ENCODE data around the gene PRKCQ.
A peak's percentile ranks its signal among the peaks of the same experiment; 100 is the strongest.
"Not testable (repeated sequence)": the region's sequence is repeated elsewhere in the genome, so short reads cannot be mapped to it uniquely, and the experiment has no call there.

PRKCQ gene

DNA sequence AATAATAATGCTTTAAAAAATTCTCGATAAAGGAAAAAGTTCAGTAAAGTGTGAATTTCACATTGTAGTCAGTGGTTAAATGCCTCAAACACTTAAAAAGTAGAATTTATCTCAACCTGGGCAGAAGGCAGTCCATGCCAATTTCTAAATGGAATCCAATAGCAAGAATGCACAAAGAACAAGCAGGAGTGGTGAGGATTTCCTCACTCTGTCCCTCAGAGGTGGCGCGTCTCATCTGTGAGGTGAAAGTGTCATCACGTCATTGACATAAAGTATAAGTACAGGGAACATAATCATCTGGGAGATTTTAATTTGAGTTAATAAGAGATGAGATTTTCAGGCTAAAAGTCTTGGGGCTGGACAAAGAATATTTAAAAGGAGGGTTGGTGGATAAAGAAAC is 10.0 kb upstream of the PRKCQ start:
- Mint-ChIP-seq H3K36me3 (ENCODE audit: insufficient read depth) (peaks cover 16% of the 10 kb centered on the region), H3K4me1 (peaks cover 68% of the 10 kb centered on the region), H3K27ac (ENCODE audit: low read depth) (peak overlapping the region; percentile 71), H3K9me3 (no peaks in the 10 kb centered on the region), H3K27me3 (no peaks in the 10 kb centered on the region), H3K4me3 (no peak overlapping the region)
- DNase-seq (ENCODE audit: low spot score in 2 of 2) (no peak), ATAC-seq (replicated peaks; ENCODE audit: extremely low read depth, poor library complexity, severe bottlenecking) (no peak)

DNA sequence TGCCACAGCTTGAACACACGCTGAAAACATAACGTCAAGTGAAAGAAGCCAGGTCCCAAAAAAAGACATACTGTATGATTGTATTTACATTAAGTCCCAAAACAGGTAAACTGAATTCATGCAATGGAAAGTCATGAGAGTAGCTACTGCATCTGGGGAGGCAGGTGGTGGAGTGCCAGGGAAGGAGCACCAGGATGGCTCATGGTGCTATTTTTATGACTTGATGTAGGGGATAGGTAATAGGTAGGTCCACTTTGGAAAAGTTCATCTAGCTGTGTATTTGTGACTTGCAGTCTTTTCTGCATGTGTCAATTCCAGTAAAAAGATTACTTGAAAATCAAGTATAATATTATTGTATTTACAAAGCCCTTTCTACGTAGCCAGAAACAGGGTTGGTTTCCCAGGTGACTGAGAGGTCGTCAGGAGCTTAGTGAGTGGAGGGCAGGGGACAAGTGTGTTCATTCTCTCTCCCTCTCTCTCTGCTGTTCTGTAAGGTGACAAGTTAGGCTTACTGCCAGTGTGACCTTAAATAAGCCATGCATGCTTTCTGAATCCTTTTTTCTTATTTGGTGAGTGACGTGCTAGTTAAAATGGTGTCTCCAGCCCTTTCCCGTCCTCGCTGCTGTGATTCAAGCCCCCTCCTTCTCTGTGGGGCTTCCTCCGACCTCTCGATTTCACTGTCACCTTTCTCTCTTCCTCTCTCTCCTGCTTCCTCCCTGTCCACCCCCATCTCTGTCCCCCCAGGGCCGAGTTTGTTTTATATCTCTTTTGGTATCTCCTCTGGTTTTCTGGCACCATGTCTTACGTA is 9.4 kb upstream of the PRKCQ start:
- Mint-ChIP-seq H3K4me1 (peaks cover 72% of the 10 kb centered on the region), H3K27ac (ENCODE audit: low read depth) (peak overlapping the region; percentile 71), H3K27me3 (no peaks in the 10 kb centered on the region), H3K4me3 (no peak overlapping the region), H3K36me3 (ENCODE audit: insufficient read depth) (peaks cover 22% of the 10 kb centered on the region), H3K9me3 (no peaks in the 10 kb centered on the region)
- DNase-seq (ENCODE audit: low spot score in 2 of 2) = no peak
- no peak for ATAC-seq (replicated peaks; ENCODE audit: extremely low read depth, poor library complexity, severe bottlenecking)

DNA sequence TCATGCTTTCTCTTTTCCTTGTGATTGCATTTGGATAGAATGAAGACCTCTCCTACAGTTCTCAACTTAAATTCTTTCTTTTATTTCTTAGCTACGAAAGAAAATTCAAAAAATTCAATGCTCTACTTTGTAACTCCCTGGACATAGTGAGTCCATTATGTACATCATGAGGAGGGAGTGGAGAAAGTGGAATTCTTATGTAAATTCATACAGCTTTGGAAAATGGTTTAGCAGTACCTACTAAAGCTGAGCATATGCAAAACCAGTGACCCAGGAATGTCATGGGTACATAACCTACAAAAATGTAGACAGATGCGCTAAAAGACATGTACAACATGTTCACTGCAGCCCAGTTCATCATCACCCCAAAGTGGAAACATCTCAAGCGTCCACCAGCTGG is 8.8 kb upstream of the PRKCQ start:
- no peaks in the 10 kb centered on the region for H3K9me3 Mint-ChIP-seq
- no peak for DNase-seq (ENCODE audit: low spot score in 2 of 2)
- peak overlapping the region; percentile 71 for H3K27ac Mint-ChIP-seq (ENCODE audit: low read depth)
- H3K27me3 Mint-ChIP-seq = no peaks in the 10 kb centered on the region
- H3K36me3 Mint-ChIP-seq (ENCODE audit: insufficient read depth) = peaks cover 25% of the 10 kb centered on the region
- peaks cover 75% of the 10 kb centered on the region for H3K4me1 Mint-ChIP-seq
- ATAC-seq (replicated peaks; ENCODE audit: extremely low read depth, poor library complexity, severe bottlenecking) = no peak
- H3K4me3 Mint-ChIP-seq = no peak overlapping the region

DNA sequence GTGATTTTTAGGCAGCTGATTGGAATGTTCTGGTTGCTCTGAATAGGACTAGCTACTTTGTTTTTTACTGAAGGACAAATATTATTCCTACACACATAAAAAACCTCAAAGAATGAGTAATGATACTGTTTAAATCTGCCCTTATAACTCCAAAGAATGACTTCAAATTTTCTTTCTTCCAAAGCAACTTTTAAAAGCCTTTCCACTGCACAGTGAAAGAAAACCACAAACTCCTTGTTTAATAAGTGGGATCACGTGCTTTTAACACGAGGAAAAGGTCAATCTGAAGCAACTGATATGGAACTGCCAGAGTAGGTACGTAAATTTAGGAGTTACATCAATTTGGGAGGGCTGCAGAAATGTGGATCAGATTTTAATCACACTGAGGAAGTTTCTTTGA is 8.0 kb upstream of the PRKCQ start:
- Mint-ChIP-seq H3K9me3 (no peaks in the 10 kb centered on the region), H3K27me3 (no peaks in the 10 kb centered on the region), H3K36me3 (ENCODE audit: insufficient read depth) (peaks cover 30% of the 10 kb centered on the region), H3K27ac (ENCODE audit: low read depth) (no peak overlapping the region), H3K4me3 (no peak overlapping the region), H3K4me1 (peaks cover 75% of the 10 kb centered on the region)
- DNase-seq (ENCODE audit: low spot score in 2 of 2) = no peak
- ATAC-seq (replicated peaks; ENCODE audit: extremely low read depth, poor library complexity, severe bottlenecking) = no peak

DNA sequence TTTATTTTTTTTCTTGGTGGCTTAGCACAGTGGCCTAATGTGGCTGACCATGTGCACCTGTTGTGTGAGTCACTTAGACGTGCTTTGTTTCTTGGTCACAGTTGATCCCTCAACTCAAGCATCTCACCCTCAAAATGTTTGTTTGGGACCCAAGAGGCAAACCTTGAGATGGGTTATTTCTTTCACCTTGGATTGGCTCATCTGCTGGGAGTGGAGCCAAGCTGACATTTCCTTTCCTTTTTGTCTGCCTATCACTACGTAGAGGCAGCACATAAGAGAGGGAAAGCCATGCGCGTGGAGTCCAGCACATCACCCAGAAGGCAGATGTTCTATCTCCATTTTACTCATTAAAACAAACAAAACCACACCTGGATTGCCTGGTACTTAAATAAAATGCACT is 6.4 kb upstream of the PRKCQ start:
- Mint-ChIP-seq H3K4me1 (peaks cover 75% of the 10 kb centered on the region), H3K27me3 (no peaks in the 10 kb centered on the region), H3K4me3 (peak overlapping the region; percentile 37), H3K9me3 (no peaks in the 10 kb centered on the region), H3K36me3 (ENCODE audit: insufficient read depth) (peaks cover 38% of the 10 kb centered on the region), H3K27ac (ENCODE audit: low read depth) (peak overlapping the region; percentile 97)
- DNase-seq (ENCODE audit: low spot score in 2 of 2) (no peak), ATAC-seq (replicated peaks; ENCODE audit: extremely low read depth, poor library complexity, severe bottlenecking) (no peak)

DNA sequence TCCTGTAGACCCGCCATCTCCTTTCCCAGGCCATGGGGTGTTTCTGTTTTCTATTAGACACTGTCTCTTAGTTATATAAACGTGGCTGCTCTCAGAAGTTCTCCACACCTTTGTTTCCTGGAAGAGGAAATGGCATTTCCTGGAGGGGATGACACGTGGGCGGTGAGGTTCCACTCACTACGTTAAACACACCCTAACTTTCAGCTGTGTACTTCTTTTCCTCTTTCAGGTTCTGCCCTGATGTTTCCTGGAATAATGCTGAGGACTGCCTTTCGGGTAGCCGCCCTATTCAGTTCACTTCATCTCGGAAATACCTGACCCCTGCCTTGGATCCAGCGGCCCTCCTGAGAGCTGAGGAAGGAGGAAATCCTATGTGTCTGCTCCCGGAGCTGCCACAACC is 3.4 kb upstream of the PRKCQ start:
- Mint-ChIP-seq H3K27me3 (no peaks in the 10 kb centered on the region), H3K27ac (ENCODE audit: low read depth) (peak overlapping the region; percentile 97), H3K4me1 (peaks cover 67% of the 10 kb centered on the region), H3K36me3 (ENCODE audit: insufficient read depth) (peaks cover 49% of the 10 kb centered on the region), H3K9me3 (no peaks in the 10 kb centered on the region), H3K4me3 (peak overlapping the region; percentile 91)
- DNase-seq (ENCODE audit: low spot score in 2 of 2) (peak in 1 of 2 donors; percentile 22), ATAC-seq (replicated peaks; ENCODE audit: extremely low read depth, poor library complexity, severe bottlenecking) (peak; percentile 40)

DNA sequence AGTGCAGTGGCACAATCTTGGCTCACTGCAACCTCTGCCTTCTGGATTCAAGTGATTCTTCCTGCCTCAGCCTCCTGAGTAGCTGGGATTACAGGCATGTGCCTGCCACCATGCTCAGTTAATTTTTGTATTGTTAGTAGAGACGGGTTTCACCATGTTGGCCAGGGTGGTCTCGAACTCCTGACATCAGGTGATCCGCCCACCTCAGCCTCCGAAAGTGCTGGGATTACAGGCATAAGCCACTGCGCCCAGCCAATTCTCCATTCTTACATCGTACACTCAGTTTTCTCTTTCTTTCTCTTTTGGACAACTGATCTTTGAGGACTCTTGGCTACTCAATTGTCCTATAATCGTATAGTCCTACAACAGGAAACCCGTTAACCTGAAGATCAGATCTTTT is 2.8 kb upstream of the PRKCQ start:
- Mint-ChIP-seq H3K36me3 (ENCODE audit: insufficient read depth) (peaks cover 49% of the 10 kb centered on the region), H3K27ac (ENCODE audit: low read depth) (peak overlapping the region; percentile 97), H3K4me3 (peak overlapping the region; percentile 91), H3K4me1 (peaks cover 72% of the 10 kb centered on the region)
- H3K9me3 Mint-ChIP-seq; H3K27me3 Mint-ChIP-seq; DNase-seq (ENCODE audit: low spot score in 2 of 2); ATAC-seq (replicated peaks; ENCODE audit: extremely low read depth, poor library complexity, severe bottlenecking): not testable (repeated sequence)

DNA sequence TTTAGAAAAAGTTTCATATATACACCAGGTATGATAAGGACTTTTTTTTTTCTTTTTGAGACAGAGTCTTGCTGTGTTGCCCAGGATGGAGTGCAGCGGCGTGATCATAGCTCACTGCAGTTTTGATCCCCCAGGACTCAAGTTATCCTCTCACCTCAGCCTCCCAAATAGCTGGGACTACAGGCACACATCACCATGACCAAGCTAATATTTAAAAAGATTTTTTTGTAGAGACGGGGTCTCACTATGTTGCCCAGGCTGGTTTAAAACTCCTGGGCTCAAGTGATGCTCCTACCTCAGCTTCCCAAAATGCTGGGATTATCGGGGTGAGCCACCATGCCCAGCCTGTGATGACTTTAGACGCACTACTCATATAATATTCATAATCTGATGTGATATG is 2.2 kb upstream of the PRKCQ start:
- no peaks in the 10 kb centered on the region for H3K27me3 Mint-ChIP-seq
- H3K36me3 Mint-ChIP-seq (ENCODE audit: insufficient read depth) = peaks cover 48% of the 10 kb centered on the region
- DNase-seq (ENCODE audit: low spot score in 2 of 2) (no peak), ATAC-seq (replicated peaks; ENCODE audit: extremely low read depth, poor library complexity, severe bottlenecking) (no peak)
- peaks cover 78% of the 10 kb centered on the region for H3K4me1 Mint-ChIP-seq
- H3K4me3 Mint-ChIP-seq = peak overlapping the region; percentile 91
- H3K9me3 Mint-ChIP-seq = no peaks in the 10 kb centered on the region
- H3K27ac Mint-ChIP-seq (ENCODE audit: low read depth) = peak overlapping the region; percentile 97

DNA sequence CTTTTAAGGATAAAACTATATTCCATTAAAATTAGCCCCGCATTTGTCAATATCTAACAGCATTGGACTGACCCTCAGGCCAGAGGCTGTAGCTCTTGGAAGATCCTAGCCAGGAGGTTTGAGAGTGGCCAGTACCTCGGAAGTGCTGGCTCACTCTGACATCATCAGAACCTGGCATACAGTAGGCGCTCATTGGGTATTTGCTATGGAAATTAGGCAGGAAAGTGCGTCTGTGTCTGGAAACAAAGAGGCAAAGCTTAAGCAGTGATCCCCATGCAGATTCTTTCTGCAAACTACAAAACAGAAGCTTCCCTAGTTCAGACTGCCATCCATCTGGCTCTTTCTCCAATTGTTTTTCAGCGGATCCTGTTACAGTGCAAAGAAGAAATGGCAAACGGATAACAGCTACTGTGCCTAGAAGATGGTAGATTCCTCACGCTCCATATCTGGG is 1.7 kb upstream of the PRKCQ start:
- peak overlapping the region; percentile 97 for H3K27ac Mint-ChIP-seq (ENCODE audit: low read depth)
- H3K36me3 Mint-ChIP-seq (ENCODE audit: insufficient read depth) = peaks cover 47% of the 10 kb centered on the region
- peak overlapping the region; percentile 91 for H3K4me3 Mint-ChIP-seq
- ATAC-seq (replicated peaks; ENCODE audit: extremely low read depth, poor library complexity, severe bottlenecking) (no peak), DNase-seq (ENCODE audit: low spot score in 2 of 2) (no peak)
- H3K4me1 Mint-ChIP-seq = peaks cover 79% of the 10 kb centered on the region
- H3K27me3 Mint-ChIP-seq = no peaks in the 10 kb centered on the region
- H3K9me3 Mint-ChIP-seq = no peaks in the 10 kb centered on the region

DNA sequence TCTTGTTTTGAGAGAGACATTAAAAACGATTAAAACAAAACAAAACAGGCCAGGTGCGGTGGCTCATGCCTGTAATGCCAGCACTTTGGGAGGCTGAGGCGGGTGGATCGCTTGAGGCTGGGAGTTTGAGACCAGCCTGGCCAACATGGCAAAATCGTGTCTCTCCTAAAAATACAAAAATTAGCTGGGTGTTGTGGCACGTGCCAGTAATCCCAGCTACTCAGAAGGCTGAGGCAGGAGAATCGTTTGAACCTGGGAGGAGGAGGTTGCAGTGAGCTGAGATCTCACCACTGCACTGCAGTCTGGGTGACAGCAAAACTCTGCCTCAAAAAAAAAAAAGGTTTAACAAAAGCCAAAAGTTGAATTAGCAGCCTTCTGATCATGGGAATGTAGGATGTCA is 1.1 kb upstream of the PRKCQ start:
- DNase-seq (ENCODE audit: low spot score in 2 of 2); H3K9me3 Mint-ChIP-seq; ATAC-seq (replicated peaks; ENCODE audit: extremely low read depth, poor library complexity, severe bottlenecking); H3K27me3 Mint-ChIP-seq: not testable (repeated sequence)
- Mint-ChIP-seq H3K4me3 (peak overlapping the region; percentile 91), H3K27ac (ENCODE audit: low read depth) (peak overlapping the region; percentile 97), H3K36me3 (ENCODE audit: insufficient read depth) (peaks cover 44% of the 10 kb centered on the region), H3K4me1 (peaks cover 77% of the 10 kb centered on the region)

DNA sequence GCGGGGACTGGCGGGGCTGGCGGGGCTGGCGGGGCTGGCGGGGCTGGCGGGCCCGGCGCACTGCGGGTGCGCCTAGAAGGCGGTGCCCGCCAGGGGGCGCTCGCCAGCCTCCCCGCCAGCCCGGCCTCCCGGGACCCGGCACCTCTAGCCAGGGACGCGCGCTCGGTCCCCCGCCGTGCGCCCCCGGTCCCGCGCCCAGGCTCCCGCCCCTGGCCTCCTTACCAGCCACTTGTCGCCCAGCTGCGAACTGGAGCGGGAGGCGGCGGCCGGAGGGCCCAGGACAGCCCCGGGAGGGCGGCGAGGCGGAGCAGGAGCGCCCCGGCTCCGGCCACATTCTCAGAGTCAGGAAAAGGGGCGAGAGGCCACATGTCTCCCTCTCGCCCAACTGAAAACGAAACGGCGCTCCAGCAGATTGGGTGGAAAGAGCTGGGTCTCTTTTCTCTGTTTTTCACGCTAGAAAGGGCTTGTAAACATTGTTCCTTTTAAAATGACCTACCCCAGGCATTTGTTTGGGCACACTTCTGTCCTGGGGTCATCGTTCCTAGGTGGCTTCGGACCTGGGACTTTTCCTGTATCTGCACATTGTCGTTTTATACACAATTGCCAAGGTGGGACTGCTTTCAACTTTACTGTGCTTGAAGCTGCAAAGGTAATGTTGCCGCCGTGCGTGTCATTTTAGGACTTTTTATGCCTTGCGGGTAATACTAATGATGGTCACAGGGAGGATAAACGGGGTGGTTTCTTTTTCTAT is 378 bp upstream of the PRKCQ start:
- DNase-seq (ENCODE audit: low spot score in 2 of 2) = peak; percentile 68 to 82
- no peaks in the 10 kb centered on the region for H3K27me3 Mint-ChIP-seq
- peaks cover 41% of the 10 kb centered on the region for H3K36me3 Mint-ChIP-seq (ENCODE audit: insufficient read depth)
- H3K27ac Mint-ChIP-seq (ENCODE audit: low read depth) = peak overlapping the region; percentile 97
- H3K4me1 Mint-ChIP-seq = peaks cover 76% of the 10 kb centered on the region
- peak overlapping the region; percentile 91 for H3K4me3 Mint-ChIP-seq
- H3K9me3 Mint-ChIP-seq = no peaks in the 10 kb centered on the region
- ATAC-seq (replicated peaks; ENCODE audit: extremely low read depth, poor library complexity, severe bottlenecking) = peak; percentile 68

DNA sequence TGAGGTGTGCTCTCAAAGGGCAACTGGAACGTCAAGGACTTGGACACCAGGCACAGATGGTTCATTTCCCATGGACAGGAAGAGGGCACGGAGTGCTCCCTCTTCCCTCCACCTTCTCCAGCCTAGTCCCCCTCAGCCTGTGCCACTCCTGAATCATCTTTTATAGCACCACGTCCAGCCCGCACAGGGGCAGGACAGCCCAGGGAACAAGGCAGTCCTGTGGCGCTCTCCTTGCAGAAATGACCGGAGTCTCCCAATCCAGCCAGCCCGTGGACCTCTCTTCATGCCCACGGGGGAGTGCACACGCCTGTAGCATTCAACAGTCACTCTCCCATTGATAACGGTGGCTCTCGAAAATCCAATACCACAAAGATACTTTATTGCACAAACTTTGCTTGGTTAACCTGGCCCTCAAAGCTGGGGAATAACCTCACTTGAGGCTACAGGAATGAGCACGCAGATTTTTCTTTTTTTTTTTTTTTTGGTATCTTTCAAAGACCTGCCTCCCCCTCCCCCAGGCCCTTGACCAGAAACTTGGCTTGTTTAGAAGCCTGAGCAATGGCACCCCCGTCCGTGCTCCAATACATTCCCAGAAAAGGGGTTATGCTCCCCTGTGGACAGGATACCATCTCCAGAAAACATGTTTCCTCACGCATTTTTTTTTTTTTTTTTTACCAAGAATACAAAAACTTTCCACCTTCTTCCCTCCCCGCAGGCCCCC is 733 bp downstream of the PRKCQ start:
- H3K36me3 Mint-ChIP-seq (ENCODE audit: insufficient read depth) = peaks cover 34% of the 10 kb centered on the region
- H3K9me3 Mint-ChIP-seq = no peaks in the 10 kb centered on the region
- no peaks in the 10 kb centered on the region for H3K27me3 Mint-ChIP-seq
- ATAC-seq (replicated peaks; ENCODE audit: extremely low read depth, poor library complexity, severe bottlenecking) = no peak
- H3K4me1 Mint-ChIP-seq = peaks cover 80% of the 10 kb centered on the region
- H3K27ac Mint-ChIP-seq (ENCODE audit: low read depth) = peak overlapping the region; percentile 97
- no peak for DNase-seq (ENCODE audit: low spot score in 2 of 2)
- H3K4me3 Mint-ChIP-seq = peak overlapping the region; percentile 91
